ENCODE results near the gene CDH9.

- TF ChIP-seq, protein P1, sequence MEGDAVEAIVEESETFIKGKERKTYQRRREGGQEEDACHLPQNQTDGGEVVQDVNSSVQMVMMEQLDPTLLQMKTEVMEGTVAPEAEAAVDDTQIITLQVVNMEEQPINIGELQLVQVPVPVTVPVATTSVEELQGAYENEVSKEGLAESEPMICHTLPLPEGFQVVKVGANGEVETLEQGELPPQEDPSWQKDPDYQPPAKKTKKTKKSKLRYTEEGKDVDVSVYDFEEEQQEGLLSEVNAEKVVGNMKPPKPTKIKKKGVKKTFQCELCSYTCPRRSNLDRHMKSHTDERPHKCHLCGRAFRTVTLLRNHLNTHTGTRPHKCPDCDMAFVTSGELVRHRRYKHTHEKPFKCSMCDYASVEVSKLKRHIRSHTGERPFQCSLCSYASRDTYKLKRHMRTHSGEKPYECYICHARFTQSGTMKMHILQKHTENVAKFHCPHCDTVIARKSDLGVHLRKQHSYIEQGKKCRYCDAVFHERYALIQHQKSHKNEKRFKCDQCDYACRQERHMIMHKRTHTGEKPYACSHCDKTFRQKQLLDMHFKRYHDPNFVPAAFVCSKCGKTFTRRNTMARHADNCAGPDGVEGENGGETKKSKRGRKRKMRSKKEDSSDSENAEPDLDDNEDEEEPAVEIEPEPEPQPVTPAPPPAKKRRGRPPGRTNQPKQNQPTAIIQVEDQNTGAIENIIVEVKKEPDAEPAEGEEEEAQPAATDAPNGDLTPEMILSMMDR (IDR thresholded peaks at IDR 0.05), result no peak
- TF ChIP-seq POLR2A (IDR thresholded peaks at IDR 0.05), result no peak
- TF ChIP-seq POLR2AphosphoS5 (IDR thresholded peaks at IDR 0.05), result no peak
- no peak for TF ChIP-seq EP300 (IDR thresholded peaks at IDR 0.05)
These were observed 145.3 kb downstream of the CDH9 start for GRCh38 chr5:26893078-26893477.
